MCF 10A (cell line): Measurements from ENCODE around the gene IGFBP6. TPM values are rescaled to one million over a fixed set of nuclear protein-coding genes. Genes with fewer than 3 reads are reported as not detected.

Experiments
- BruUV-seq: library from RNA; stranded (reverse); fragments of 400-500 nt; replicated peaks from 2 replicates; lab custom pipeline; 2021; lab: Mats Ljungman, UMichigan
- CTCF ChIA-PET: fragments of 300-600 bp; sonication (Branson Sonifier 250); formaldehyde crosslinking; extraction: SDS; loops from one replicate; lab custom pipeline; 2021; ENCODE audit warnings: antibody characterized with exemption, inconsistent platforms; lab: Yijun Ruan, JAX
- POLR2A ChIA-PET: fragments of 300-600, 350-650 bp; sonication (Branson Sonifier 250); formaldehyde crosslinking; extraction: SDS; loops from one replicate; lab custom pipeline; 2020; ENCODE audit warnings: antibody characterized with exemption, inconsistent platforms; lab: Yijun Ruan, JAX
- DNase-seq: peaks from one replicate; pipeline ENCODE4 v3.0.0-alpha.2; 2018; ENCODE audit not compliant: unreplicated experiment
- H3K27ac Mint-ChIP-seq: one replicate; pipeline ENCODE4 v1.8.0; 2022; ENCODE audit warnings: mild to moderate bottlenecking, low read depth, mixed read lengths; ENCODE audit not compliant: unreplicated experiment
- H3K27me3 Mint-ChIP-seq: one replicate; pipeline ENCODE4 v1.8.0; 2022; ENCODE audit warnings: mixed read lengths; ENCODE audit not compliant: insufficient read depth, unreplicated experiment
- H3K36me3 Mint-ChIP-seq: one replicate; pipeline ENCODE4 v1.8.0; 2022; ENCODE audit warnings: mild to moderate bottlenecking, moderate library complexity, mixed read lengths; ENCODE audit not compliant: insufficient read depth, unreplicated experiment
- H3K4me1 Mint-ChIP-seq: one replicate; pipeline ENCODE4 v1.8.0; 2022; ENCODE audit warnings: mixed read lengths; ENCODE audit not compliant: insufficient read depth, unreplicated experiment
- H3K4me3 Mint-ChIP-seq: one replicate; pipeline ENCODE4 v1.8.0; 2022; ENCODE audit warnings: mild to moderate bottlenecking, moderate library complexity, mixed read lengths; ENCODE audit not compliant: unreplicated experiment
- H3K9me3 Mint-ChIP-seq: one replicate; pipeline ENCODE4 v1.8.0; 2022; ENCODE audit warnings: mixed read lengths; ENCODE audit not compliant: unreplicated experiment
- CTCF ChIP-seq: fragments of 200-600 bp; IDR thresholded peaks from one replicate; pipeline ENCODE4 v1.8.0; 2022; ENCODE audit warnings: antibody characterized with exemption, mild to moderate bottlenecking; ENCODE audit not compliant: unreplicated experiment
- intact Hi-C: fragments of 100-400 bp; cut with micrococcal nuclease; formaldehyde crosslinking; loops from 2 replicates; pipeline ENCODE4 v1.14.1; 2022
- total RNA-seq: library from RNA; stranded (reverse); gene quantifications from 2 replicates; pipeline ENCODE4 v1.2.3, GENCODE V29; 2022

IGFBP6 gene
- total RNA-seq, 1 experiment from 2014 or later: 6.4 TPM

DNA sequence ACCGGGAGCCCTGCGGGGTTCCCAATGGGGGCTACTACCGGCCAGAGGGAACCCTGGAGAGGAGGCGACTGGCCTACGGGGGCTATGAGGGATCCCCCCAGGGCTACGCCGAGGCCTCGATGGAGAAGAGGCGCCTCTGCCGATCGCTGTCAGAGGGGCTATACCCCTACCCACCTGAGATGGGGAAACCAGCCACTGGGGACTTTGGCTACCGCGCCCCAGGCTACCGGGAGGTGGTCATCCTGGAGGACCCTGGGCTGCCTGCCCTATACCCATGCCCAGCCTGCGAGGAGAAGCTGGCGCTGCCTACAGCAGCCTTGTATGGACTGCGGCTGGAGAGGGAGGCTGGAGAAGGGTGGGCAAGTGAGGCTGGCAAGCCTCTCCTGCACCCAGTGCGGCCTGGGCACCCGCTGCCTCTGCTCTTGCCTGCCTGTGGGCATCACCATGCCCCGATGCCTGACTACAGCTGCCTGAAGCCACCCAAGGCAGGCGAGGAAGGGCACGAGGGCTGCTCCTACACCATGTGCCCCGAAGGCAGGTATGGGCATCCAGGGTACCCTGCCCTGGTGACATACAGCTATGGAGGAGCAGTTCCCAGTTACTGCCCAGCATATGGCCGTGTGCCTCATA lies 37.9 kb upstream of the IGFBP6 start:
- Mint-ChIP-seq H3K9me3 (no peaks in the 10 kb centered on the region), H3K36me3 (peaks cover 43% of the 10 kb centered on the region), H3K4me1 (no peaks in the 10 kb centered on the region), H3K27ac (no peak overlapping the region), H3K27me3 (no peaks in the 10 kb centered on the region), H3K4me3 (no peak overlapping the region)
- no TSS peak for BruUV-seq
- DNase-seq: no peak
- CTCF ChIA-PET: interaction anchor here (0.6 to 15.4 kb wide), 4 partner anchors 12 to 51 kb away, joined by 3 to 267 read pairs (median 4); partner anchors contain the start of genes IGFBP6 and SOAT2
- intact Hi-C loops: no loop called here
- TF ChIP-seq CTCF: no peak
- POLR2A ChIA-PET: interaction anchor here (1.2 kb wide), 1 partner anchor 11 kb away, joined by 4 read pairs; no protein-coding TSS in a partner anchor

DNA sequence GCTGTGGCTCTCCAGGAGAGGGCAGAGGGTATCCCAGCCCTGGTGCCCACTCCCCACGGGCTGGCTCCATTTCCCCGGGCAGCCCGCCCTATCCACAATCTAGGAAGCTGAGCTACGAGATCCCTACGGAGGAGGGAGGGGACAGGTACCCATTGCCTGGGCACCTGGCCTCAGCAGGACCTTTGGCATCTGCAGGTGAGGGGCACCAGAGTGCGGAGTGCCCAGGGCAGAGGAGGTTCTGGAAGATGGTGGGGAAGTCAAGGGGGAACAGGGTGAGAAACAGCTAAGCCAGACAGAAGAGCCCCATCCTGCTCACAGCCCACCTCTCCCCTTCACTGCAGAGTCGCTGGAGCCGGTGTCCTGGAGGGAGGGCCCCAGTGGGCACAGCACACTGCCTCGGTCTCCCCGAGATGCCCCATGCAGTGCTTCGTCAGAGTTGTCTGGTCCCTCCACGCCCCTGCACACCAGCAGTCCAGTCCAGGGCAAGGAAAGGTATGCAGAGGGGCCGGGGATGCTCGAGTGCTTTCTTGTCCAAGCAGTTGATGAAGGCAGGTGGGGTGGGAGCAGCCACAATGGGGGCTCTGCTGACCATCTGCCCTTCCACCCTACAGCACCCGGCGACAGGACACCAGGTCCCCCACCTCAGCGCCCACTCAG lies 37.3 kb upstream of the IGFBP6 start:
- TF ChIP-seq CTCF: no peak
- no TSS peak for BruUV-seq
- Mint-ChIP-seq H3K27ac (no peak overlapping the region), H3K4me3 (no peak overlapping the region), H3K4me1 (peaks cover 4% of the 10 kb centered on the region), H3K36me3 (peaks cover 44% of the 10 kb centered on the region), H3K9me3 (no peaks in the 10 kb centered on the region), H3K27me3 (no peaks in the 10 kb centered on the region)
- intact Hi-C loops: no loop called here
- DNase-seq: no peak
- CTCF ChIA-PET: interaction anchor here (15.4 kb wide), 1 partner anchor 37 kb away, joined by 267 read pairs; the partner anchor contains the start of genes IGFBP6 and SOAT2
- POLR2A ChIA-PET: interaction anchor here (1.2 kb wide), 1 partner anchor 11 kb away, joined by 4 read pairs; no protein-coding TSS in a partner anchor

DNA sequence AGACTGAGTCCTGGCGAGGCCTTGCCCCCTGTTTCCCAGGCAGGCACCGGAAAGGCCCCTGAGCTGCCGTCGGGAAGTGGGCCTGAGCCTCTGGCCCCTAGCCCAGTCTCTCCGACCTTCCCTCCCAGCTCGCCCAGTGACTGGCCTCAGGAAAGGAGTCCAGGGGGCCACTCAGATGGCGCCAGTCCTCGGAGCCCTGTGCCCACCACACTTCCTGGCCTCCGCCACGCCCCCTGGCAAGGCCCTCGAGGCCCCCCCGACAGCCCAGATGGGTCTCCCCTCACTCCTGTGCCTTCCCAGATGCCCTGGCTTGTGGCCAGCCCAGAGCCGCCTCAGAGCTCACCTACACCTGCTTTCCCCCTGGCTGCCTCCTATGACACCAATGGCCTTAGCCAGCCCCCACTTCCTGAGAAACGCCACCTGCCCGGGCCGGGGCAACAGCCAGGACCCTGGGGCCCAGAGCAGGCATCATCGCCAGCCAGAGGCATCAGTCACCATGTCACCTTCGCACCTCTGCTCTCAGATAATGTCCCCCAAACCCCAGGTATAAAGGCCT lies 36.7 kb upstream of the IGFBP6 start:
- no TSS peak for BruUV-seq
- ChIA-PET POLR2A (interaction anchor here (0.7 to 1.6 kb wide), 4 partner anchors 13 to 380 kb away, joined by 3 to 5 read pairs (median 4); no protein-coding TSS in a partner anchor), CTCF (interaction anchor here (0.6 to 15.4 kb wide), 4 partner anchors 37 to 260 kb away, joined by 3 to 267 read pairs (median 4); partner anchors contain the start of genes IGFBP6 and SOAT2)
- H3K36me3 Mint-ChIP-seq: peaks cover 44% of the 10 kb centered on the region
- H3K4me1 Mint-ChIP-seq: peaks cover 6% of the 10 kb centered on the region
- H3K27me3 Mint-ChIP-seq: no peaks in the 10 kb centered on the region
- H3K4me3 Mint-ChIP-seq: no peak overlapping the region
- DNase-seq: no peak
- H3K27ac Mint-ChIP-seq: no peak overlapping the region
- H3K9me3 Mint-ChIP-seq: no peaks in the 10 kb centered on the region
- intact Hi-C loops: no loop called here
- TF ChIP-seq CTCF: no peak
